Astrocyte (in vitro differentiated cells and primary cell): Measurements from ENCODE around the gene OBSL1. TPM values are rescaled to one million over a fixed set of nuclear protein-coding genes. Genes with fewer than 3 reads are reported as not detected.

Source experiments
- DNase-seq: peaks from one replicate; pipeline ENCODE4 v3.0.0-alpha.2; 2010; ENCODE audit warnings: low read depth
- FAIRE-seq: peaks from 2 replicates; lab custom pipeline; 2011; peaks lifted over from hg19 to GRCh38; lab: Jason Lieb, UNC
- H2AFZ ChIP-seq: 2 replicates; pipeline ENCODE4 v1.6.0; 2012; ENCODE audit warnings: low read depth, low read length, inconsistent platforms
- H3K27ac ChIP-seq: 2 replicates; pipeline ENCODE4 v1.5.1; 2011; ENCODE audit warnings: low read depth, low read length, inconsistent platforms
- H3K27me3 ChIP-seq: 2 replicates; pipeline ENCODE4 v1.6.0; 2011; ENCODE audit warnings: low read length, inconsistent platforms; ENCODE audit not compliant: insufficient read depth
- H3K36me3 ChIP-seq: 2 replicates; pipeline ENCODE4 v1.5.1; 2011; ENCODE audit warnings: low read length, inconsistent platforms; ENCODE audit not compliant: insufficient read depth
- H3K4me1 ChIP-seq: 2 replicates; pipeline ENCODE4 v1.5.1; 2011; ENCODE audit warnings: low read length, inconsistent platforms; ENCODE audit not compliant: insufficient read depth
- H3K4me2 ChIP-seq: 2 replicates; pipeline ENCODE4 v1.6.0; 2012; ENCODE audit warnings: low read length, inconsistent platforms
- H3K4me3 ChIP-seq: 2 replicates; pipeline ENCODE4 v1.5.1; 2011; ENCODE audit warnings: low read depth, mild to moderate bottlenecking, low read length, inconsistent platforms; ENCODE audit not compliant: insufficient read depth
- H3K79me2 ChIP-seq: 2 replicates; pipeline ENCODE4 v1.6.0; 2012; ENCODE audit warnings: mild to moderate bottlenecking, low read length, inconsistent platforms; ENCODE audit not compliant: insufficient read depth
- H3K9ac ChIP-seq: 2 replicates; pipeline ENCODE4 v1.6.0; 2012; ENCODE audit warnings: mild to moderate bottlenecking, low read length, inconsistent platforms
- H3K9me3 ChIP-seq: 2 replicates; pipeline ENCODE4 v1.5.1; 2012; ENCODE audit warnings: low read depth, mild to moderate bottlenecking, low read length, inconsistent platforms; ENCODE audit not compliant: insufficient read depth
- H4K20me1 ChIP-seq: 2 replicates; pipeline ENCODE4 v1.6.0; 2012; ENCODE audit warnings: low read length, inconsistent platforms; ENCODE audit not compliant: insufficient read depth
- H3K27ac Mint-ChIP-seq: one replicate; pipeline ENCODE4 v1.8.0; 2021; ENCODE audit warnings: mild to moderate bottlenecking, mixed read lengths; ENCODE audit not compliant: unreplicated experiment
- H3K27me3 Mint-ChIP-seq: one replicate; pipeline ENCODE4 v1.8.0; 2021; ENCODE audit warnings: low read depth, mixed read lengths; ENCODE audit not compliant: unreplicated experiment
- H3K36me3 Mint-ChIP-seq: one replicate; pipeline ENCODE4 v1.8.0; 2021; ENCODE audit warnings: low read depth, mixed read lengths; ENCODE audit not compliant: unreplicated experiment
- H3K4me1 Mint-ChIP-seq: one replicate; pipeline ENCODE4 v1.8.0; 2021; ENCODE audit warnings: low read depth, mixed read lengths; ENCODE audit not compliant: unreplicated experiment
- H3K4me3 Mint-ChIP-seq: one replicate; pipeline ENCODE4 v1.8.0; 2021; ENCODE audit warnings: mild to moderate bottlenecking, moderate library complexity, mixed read lengths; ENCODE audit not compliant: unreplicated experiment
- H3K9me3 Mint-ChIP-seq: one replicate; pipeline ENCODE4 v1.8.0; 2021; ENCODE audit warnings: mild to moderate bottlenecking, mixed read lengths; ENCODE audit not compliant: unreplicated experiment
- CTCF ChIP-seq: IDR thresholded peaks from 2 replicates; pipeline ENCODE4 v1.5.1; 2011; ENCODE audit warnings: low read depth, mild to moderate bottlenecking, inconsistent platforms, low read length, moderate library complexity; ENCODE audit not compliant: insufficient read depth
- EZH2 ChIP-seq: IDR thresholded peaks from 2 replicates; pipeline ENCODE4 v1.6.1; 2012; ENCODE audit warnings: mild to moderate bottlenecking, low read length, inconsistent platforms; ENCODE audit not compliant: insufficient read depth
- total RNA-seq: library from RNA; stranded (reverse); gene quantifications from 2 replicates; pipeline ENCODE4 v1.2.1, GENCODE V29; 2021

The OBSL1 gene
- total RNA-seq, 1 donor from 2014 or later, result 77.5 TPM

GRCh38 chr2:219591091-219591490 lies 19.8 kb upstream of the OBSL1 start:
- Histone ChIP-seq H3K4me2 (no peak overlapping the region), H4K20me1 (no peaks in the 10 kb centered on the region), H3K36me3 (no peaks in the 10 kb centered on the region), H3K79me2 (no peaks in the 10 kb centered on the region), H3K27me3 (no peaks in the 10 kb centered on the region), H3K4me1 (no peaks in the 10 kb centered on the region), H3K4me3 (no peak overlapping the region), H3K27ac (no peak overlapping the region), H3K9ac (no peak overlapping the region), H2AFZ (no peak overlapping the region), H3K9me3 (no peaks in the 10 kb centered on the region)
- peaks cover 15% of the 10 kb centered on the region for H3K4me1 Mint-ChIP-seq
- no peak overlapping the region for H3K27ac Mint-ChIP-seq
- peaks cover 2% of the 10 kb centered on the region for H3K9me3 Mint-ChIP-seq
- no peaks in the 10 kb centered on the region for H3K36me3 Mint-ChIP-seq
- peaks cover 2% of the 10 kb centered on the region for H3K27me3 Mint-ChIP-seq
- TF ChIP-seq CTCF (no peak), EZH2 (no peak)
- FAIRE-seq, result no peak
- H3K4me3 Mint-ChIP-seq, result no peak overlapping the region
- DNase-seq, result no peak

GRCh38 chr2:219581346-219581745 lies 10.0 kb upstream of the OBSL1 start:
- Mint-ChIP-seq H3K4me3 (no peak overlapping the region), H3K36me3 (no peaks in the 10 kb centered on the region)
- DNase-seq, result no peak

More at GRCh38 chr2:219581346-219581745, 10.0 kb upstream of the OBSL1 start:
- peaks cover 5% of the 10 kb centered on the region for H3K27me3 Mint-ChIP-seq
- Histone ChIP-seq H3K27ac (no peak overlapping the region), H3K36me3 (no peaks in the 10 kb centered on the region), H3K4me2 (no peak overlapping the region), H2AFZ (no peak overlapping the region), H3K4me3 (no peak overlapping the region), H4K20me1 (no peaks in the 10 kb centered on the region), H3K27me3 (peaks cover 15% of the 10 kb centered on the region), H3K9me3 (no peaks in the 10 kb centered on the region), H3K4me1 (peaks cover 7% of the 10 kb centered on the region), H3K79me2 (no peaks in the 10 kb centered on the region), H3K9ac (no peak overlapping the region)
- TF ChIP-seq CTCF (no peak), EZH2 (no peak)
- no peaks in the 10 kb centered on the region for H3K9me3 Mint-ChIP-seq
- FAIRE-seq, result no peak
- H3K4me1 Mint-ChIP-seq, result peaks cover 13% of the 10 kb centered on the region
- H3K27ac Mint-ChIP-seq, result no peak overlapping the region
